ENCODE measurements around the gene SULT6B1.

DNA sequence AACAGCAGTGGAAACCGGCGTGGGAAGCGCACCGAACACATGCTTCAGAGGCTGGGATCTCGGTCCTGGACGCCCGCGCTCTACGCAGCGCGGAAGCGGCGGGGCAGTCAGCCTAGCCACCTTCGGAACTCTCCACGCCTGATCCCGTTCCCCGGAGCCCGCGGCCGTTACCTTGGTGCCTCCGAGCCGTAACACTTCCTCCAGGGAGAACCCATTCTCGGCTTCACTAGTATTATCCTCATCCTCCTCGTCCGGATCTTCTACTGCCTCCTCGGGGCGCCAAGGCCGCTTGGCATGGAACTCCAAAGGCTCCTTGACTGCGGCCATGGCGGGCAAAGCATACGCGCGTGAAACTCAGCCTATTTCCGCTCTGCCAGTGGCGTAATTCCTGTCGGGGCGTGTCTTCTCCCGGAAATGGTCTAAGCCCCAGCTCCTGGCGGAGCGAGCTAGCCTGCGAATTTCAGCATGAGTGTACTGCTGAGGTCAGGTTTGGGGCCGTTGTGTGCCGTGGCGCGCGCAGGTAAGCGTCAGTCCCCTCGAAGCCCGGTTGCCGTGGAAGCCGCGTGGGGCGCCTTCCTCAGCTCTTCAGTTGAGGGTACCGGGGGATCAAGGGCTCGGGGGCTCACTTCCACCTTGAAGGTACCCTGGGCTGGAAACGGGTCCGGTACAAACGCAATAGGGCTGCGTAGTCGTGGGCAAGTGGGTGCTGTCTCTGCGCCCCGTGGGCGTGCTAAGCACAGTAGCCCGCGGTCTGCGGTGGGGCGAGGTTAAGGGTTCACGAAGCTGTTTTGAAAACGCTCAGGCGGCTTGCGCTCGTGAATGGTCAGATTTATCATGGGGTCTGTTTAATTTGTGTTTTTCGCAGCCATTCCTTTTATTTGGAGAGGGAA, 43.0 kb upstream of the SULT6B1 start, which contains the start of the genes CEBPZ and NDUFAF7:
- TF ChIP-seq CTCF (IDR thresholded peaks at IDR 0.05) (no peak), ZFX (IDR thresholded peaks at IDR 0.05; ENCODE audit: borderline replicate concordance) (no peak)

All from 22Rv1 (cell line).